H1 (cell line): ENCODE data around the gene MILR1. TPM values are rescaled to one million over a fixed set of nuclear protein-coding genes. Genes with fewer than 3 reads are reported as not detected.
A peak's percentile ranks its signal among the peaks of the same experiment; 100 is the strongest.

Experiments used
- CTCF ChIA-PET: fragments of 300-600 bp; sonication (Branson Sonifier 250); formaldehyde crosslinking; loops from one replicate; lab custom pipeline; 2021; ENCODE audit not compliant: partially characterized antibody; lab: Charles Lee
- POLR2A ChIA-PET: fragments of 300-600 bp; sonication (Branson Sonifier 250); formaldehyde crosslinking; loops from one replicate; lab custom pipeline; 2021; ENCODE audit warnings: inconsistent platforms; ENCODE audit not compliant: partially characterized antibody; lab: Charles Lee
- DNase-seq, 2 experiments: peaks; one replicate each; pipeline versions ENCODE4 v3.0.0 to v3.0.0-alpha.2; 2010 to 2022; ENCODE audit warnings: low spot score in 2 of 2, low read depth in 1 of 2, mixed read lengths in 1 of 2
- FAIRE-seq: peaks from 2 replicates; lab custom pipeline; 2011; peaks lifted over from hg19 to GRCh38; lab: Jason Lieb, UNC
- H2AFZ ChIP-seq: 2 replicates; pipeline ENCODE4 v1.8.1; 2012; ENCODE audit warnings: low read length, inconsistent platforms
- H2AK5ac ChIP-seq: 2 replicates; pipeline ENCODE4 v1.6.1; 2013; ENCODE audit warnings: low read depth, low read length
- H2BK120ac ChIP-seq: replicated peaks from 2 replicates; pipeline ENCODE3; 2013; ENCODE audit warnings: low read depth, low read length, inconsistent platforms
- H2BK12ac ChIP-seq: 2 replicates; pipeline ENCODE4 v1.6.1; 2013; ENCODE audit warnings: low read depth, low read length
- H2BK15ac ChIP-seq: 2 replicates; pipeline ENCODE4 v1.6.1; 2013; ENCODE audit warnings: low read length
- H2BK20ac ChIP-seq: 2 replicates; pipeline ENCODE4 v1.6.1; 2013; ENCODE audit warnings: low read length
- H2BK5ac ChIP-seq: 2 replicates; pipeline ENCODE4 v1.6.1; 2013; ENCODE audit warnings: low read depth, low read length
- H3K14ac ChIP-seq: 2 replicates; pipeline ENCODE4 v1.6.1; 2013; ENCODE audit warnings: inconsistent platforms; ENCODE audit not compliant: insufficient read length
- H3K18ac ChIP-seq: 2 replicates; pipeline ENCODE4 v1.6.1; 2013; ENCODE audit warnings: low read length; ENCODE audit errors: extremely low read depth
- H3K23ac ChIP-seq: 2 replicates; pipeline ENCODE4 v1.6.1; 2013; ENCODE audit warnings: inconsistent platforms; ENCODE audit not compliant: insufficient read length
- H3K23me2 ChIP-seq: 2 replicates; pipeline ENCODE4 v1.6.1; 2013; ENCODE audit warnings: low read depth, low read length
- H3K27ac ChIP-seq: 2 replicates; pipeline ENCODE4 v1.6.1; 2011; ENCODE audit warnings: low read depth, low read length, inconsistent platforms
- H3K27me3 ChIP-seq, 4 experiments: replicated peaks in 1 of 4; 1 replicate in 1 of 4; 2 replicates in 3 of 4; pipeline versions ENCODE4 v1.6.1 to v1.8.1; 2011 to 2013; ENCODE audit warnings: low read length in 3 of 4, mild to moderate bottlenecking in 3 of 4, inconsistent platforms in 2 of 4, mixed read lengths in 2 of 4, moderate library complexity in 1 of 4; ENCODE audit not compliant: control insufficient read depth in 3 of 4, insufficient read depth in 3 of 4; ENCODE audit errors: extremely low read depth in 1 of 4
- H3K36me3 ChIP-seq, 4 experiments: 2 replicates each; pipeline versions ENCODE4 v1.6.1 to v1.8.1; 2011 to 2013; ENCODE audit warnings: mild to moderate bottlenecking in 4 of 4, low read length in 3 of 4, moderate library complexity in 2 of 4, control low read depth in 1 of 4, inconsistent platforms in 1 of 4; ENCODE audit not compliant: insufficient read depth in 4 of 4, control insufficient read depth in 2 of 4
- H3K4ac ChIP-seq: replicated peaks from 2 replicates; pipeline ENCODE3; 2013; ENCODE audit warnings: low read length, low read depth, mixed read lengths, inconsistent platforms; ENCODE audit not compliant: insufficient read length
- H3K4me1 ChIP-seq, 4 experiments: replicated peaks in 1 of 4; 1 replicate in 1 of 4; 2 replicates in 3 of 4; pipeline versions ENCODE4 v1.6.1 to v1.8.1; 2011 to 2013; ENCODE audit warnings: low read length in 3 of 4, inconsistent platforms in 2 of 4, mixed read lengths in 1 of 4; ENCODE audit not compliant: insufficient read depth in 4 of 4, control insufficient read depth in 3 of 4
- H3K4me2 ChIP-seq, 2 experiments: 2 replicates each; pipeline versions ENCODE4 v1.6.1 to v1.8.1; 2011 to 2013; ENCODE audit warnings: low read depth in 2 of 2, low read length in 2 of 2, control low read depth in 1 of 2, inconsistent platforms in 1 of 2, mild to moderate bottlenecking in 1 of 2; ENCODE audit not compliant: insufficient read depth in 1 of 2
- H3K4me3 ChIP-seq, 4 experiments: fragments of 200-600, 300-600 bp in 1 of 4; sonication (generic), shearing (Covaris generic), sonication (Bioruptor Twin) in 1 of 4; 2 replicates each; pipeline versions ENCODE4 v1.5.1 to v1.8.1; 2011 to 2016; ENCODE audit warnings: low read length in 4 of 4, low read depth in 3 of 4, control low read depth in 2 of 4, inconsistent platforms in 2 of 4, mild to moderate bottlenecking in 2 of 4, mixed read lengths in 1 of 4, moderate library complexity in 1 of 4; ENCODE audit not compliant: insufficient read depth in 2 of 4; ENCODE audit errors: extremely low read depth in 1 of 4
- H3K56ac ChIP-seq: replicated peaks from 2 replicates; pipeline ENCODE3; 2013; ENCODE audit warnings: low read depth, mild to moderate bottlenecking, mixed read lengths, low read length, inconsistent platforms; ENCODE audit not compliant: insufficient read length
- H3K79me1 ChIP-seq: 2 replicates; pipeline ENCODE4 v1.6.1; 2013; ENCODE audit warnings: low read depth, low read length, control low read depth
- H3K79me2 ChIP-seq, 2 experiments: 2 replicates each; pipeline versions ENCODE4 v1.6.1 to v1.8.1; 2012 to 2013; ENCODE audit warnings: low read length in 2 of 2, mild to moderate bottlenecking in 2 of 2, inconsistent platforms in 1 of 2; ENCODE audit not compliant: insufficient read depth in 2 of 2, control insufficient read depth in 1 of 2
- H3K9ac ChIP-seq, 4 experiments: replicated peaks in 1 of 4; 1 replicate in 1 of 4; 2 replicates in 3 of 4; pipeline versions ENCODE4 v1.6.1 to v1.8.1; 2011 to 2013; ENCODE audit warnings: low read depth in 3 of 4, low read length in 3 of 4, control low read depth in 2 of 4, mild to moderate bottlenecking in 2 of 4, moderate library complexity in 2 of 4, inconsistent platforms in 1 of 4; ENCODE audit errors: extremely low read depth in 1 of 4
- H3K9me3 ChIP-seq, 2 experiments: 2 replicates each; pipeline versions ENCODE4 v1.6.1 to v1.8.1; 2012 to 2013; ENCODE audit warnings: mild to moderate bottlenecking in 2 of 2, moderate library complexity in 2 of 2, control low read depth in 1 of 2, inconsistent platforms in 1 of 2, low read depth in 1 of 2, low read length in 1 of 2, mixed read lengths in 1 of 2; ENCODE audit not compliant: insufficient read depth in 2 of 2
- H4K20me1 ChIP-seq, 2 experiments: replicated peaks in 1 of 2; 2 replicates each; pipeline versions ENCODE3 to v1.8.1; 2011 to 2013; ENCODE audit warnings: inconsistent platforms in 2 of 2, low read length in 2 of 2, mild to moderate bottlenecking in 1 of 2; ENCODE audit not compliant: insufficient read depth in 2 of 2, control insufficient read depth in 1 of 2
- H4K5ac ChIP-seq: 2 replicates; pipeline ENCODE4 v1.6.1; 2013; ENCODE audit warnings: low read length, low read depth, mixed read lengths, inconsistent platforms; ENCODE audit not compliant: insufficient read length
- H4K8ac ChIP-seq: 2 replicates; pipeline ENCODE4 v1.8.0; 2013; ENCODE audit warnings: mild to moderate bottlenecking, moderate library complexity, low read length, inconsistent platforms; ENCODE audit not compliant: insufficient read depth; ENCODE audit errors: extremely low read depth
- H4K91ac ChIP-seq: replicated peaks from 2 replicates; pipeline ENCODE3; 2013; ENCODE audit warnings: low read length, mixed read lengths, inconsistent platforms; ENCODE audit not compliant: insufficient read length
- CHD2 ChIP-seq: IDR thresholded peaks from 2 replicates; pipeline ENCODE4 v1.6.1; 2012; ENCODE audit warnings: low read length, improper control_type of control experiment
- CREB1 ChIP-seq: IDR thresholded peaks from 2 replicates; pipeline ENCODE4 v1.6.1; 2012; ENCODE audit warnings: inconsistent platforms
- KDM5A ChIP-seq: fragments of 200-600 bp; IDR thresholded peaks from 2 replicates; pipeline ENCODE4 v1.7.1; 2012; ENCODE audit warnings: mild to moderate bottlenecking, low read length, inconsistent platforms, mixed read lengths
- POLR2AphosphoS5 ChIP-seq: IDR thresholded peaks from 2 replicates; pipeline ENCODE4 v1.6.1; 2011; ENCODE audit warnings: low read depth, low read length
- RXRA ChIP-seq: IDR thresholded peaks from 2 replicates; pipeline ENCODE4 v1.6.1; 2011; ENCODE audit warnings: low read depth, mild to moderate bottlenecking, low read length, moderate library complexity; ENCODE audit not compliant: insufficient read depth
- SIX5 ChIP-seq: IDR thresholded peaks from 2 replicates; pipeline ENCODE4 v1.6.1; 2011; ENCODE audit warnings: mild to moderate bottlenecking, low read depth, low read length
- SP1 ChIP-seq: IDR thresholded peaks from 2 replicates; pipeline ENCODE4 v1.6.1; 2011; ENCODE audit warnings: low read depth, low read length
- SP4 ChIP-seq: IDR thresholded peaks from 2 replicates; pipeline ENCODE4 v1.6.1; 2012; ENCODE audit warnings: low read length, inconsistent platforms
- TAF7 ChIP-seq: optimal IDR thresholded peaks from 2 replicates; pipeline ENCODE3; 2011; ENCODE audit warnings: low read depth, mild to moderate bottlenecking, inconsistent platforms, low read length, moderate library complexity, borderline replicate concordance
- YY1 ChIP-seq: IDR thresholded peaks from 2 replicates; pipeline ENCODE4 v1.6.1; 2011; ENCODE audit warnings: low read depth, mild to moderate bottlenecking, low read length
- ZNF274 ChIP-seq: IDR thresholded peaks from 2 replicates; pipeline ENCODE4 v1.7.0; 2012; ENCODE audit warnings: low read length, borderline replicate concordance; ENCODE audit errors: extremely low read depth
- WGBS, 2 experiments: shearing (Covaris generic) in 1 of 2; methylation state at CpG; one replicate each; pipeline versions ENCODE4 v1.1.6 to v1.1.7; 2013 to 2015; ENCODE audit warnings: low lambda C conversion rate in 2 of 2, mixed read lengths in 2 of 2, inconsistent platforms in 1 of 2, low coverage in 1 of 2, missing lambda C conversion rate in 1 of 2; ENCODE audit not compliant: insufficient replicate concordance in 2 of 2, insufficient coverage in 1 of 2, insufficient read length in 1 of 2; ENCODE audit errors: extremely low coverage in 1 of 2, missing lambda C conversion rate in 1 of 2; 5-methylcytosine and 5-hydroxymethylcytosine counted together
- polyA plus RNA-seq, 7 experiments: library from polyadenylated mRNA; depleted of rRNA in 3 of 7; stranded (reverse) in 5 of 7; unstranded in 2 of 7; fragments of >200 nt in 5 of 7; fragments of 200-250 nt in 2 of 7; gene quantifications; 1 replicate in 5 of 7; 2 replicates in 1 of 7; 4 replicates in 1 of 7; pipeline versions ENCODE4 v1.2.1 to v1.2.3, GENCODE V29; 2011 to 2013; ENCODE audit warnings: missing spikeins in 2 of 7, mixed read lengths in 2 of 7
- total RNA-seq: library from RNA; stranded (reverse); fragmentation: NEBNext Ultra II Directional; extraction: Animal tissue kit (Norgen Biotek cat#: 25700); gene quantifications from 2 replicates; pipeline ENCODE4 v1.2.1, GENCODE V29; 2021
- TF ChIP-seq, protein P1 (sequence below): IDR thresholded peaks from 2 replicates; pipeline ENCODE4 v1.6.1; 2012; ENCODE audit warnings: inconsistent platforms

MILR1 gene
- total and polyA plus RNA-seq, 2 of the 8 experiments (the other 6 are each of a cell fraction or from before 2014, with no cell fraction given), result not detected

DNA sequence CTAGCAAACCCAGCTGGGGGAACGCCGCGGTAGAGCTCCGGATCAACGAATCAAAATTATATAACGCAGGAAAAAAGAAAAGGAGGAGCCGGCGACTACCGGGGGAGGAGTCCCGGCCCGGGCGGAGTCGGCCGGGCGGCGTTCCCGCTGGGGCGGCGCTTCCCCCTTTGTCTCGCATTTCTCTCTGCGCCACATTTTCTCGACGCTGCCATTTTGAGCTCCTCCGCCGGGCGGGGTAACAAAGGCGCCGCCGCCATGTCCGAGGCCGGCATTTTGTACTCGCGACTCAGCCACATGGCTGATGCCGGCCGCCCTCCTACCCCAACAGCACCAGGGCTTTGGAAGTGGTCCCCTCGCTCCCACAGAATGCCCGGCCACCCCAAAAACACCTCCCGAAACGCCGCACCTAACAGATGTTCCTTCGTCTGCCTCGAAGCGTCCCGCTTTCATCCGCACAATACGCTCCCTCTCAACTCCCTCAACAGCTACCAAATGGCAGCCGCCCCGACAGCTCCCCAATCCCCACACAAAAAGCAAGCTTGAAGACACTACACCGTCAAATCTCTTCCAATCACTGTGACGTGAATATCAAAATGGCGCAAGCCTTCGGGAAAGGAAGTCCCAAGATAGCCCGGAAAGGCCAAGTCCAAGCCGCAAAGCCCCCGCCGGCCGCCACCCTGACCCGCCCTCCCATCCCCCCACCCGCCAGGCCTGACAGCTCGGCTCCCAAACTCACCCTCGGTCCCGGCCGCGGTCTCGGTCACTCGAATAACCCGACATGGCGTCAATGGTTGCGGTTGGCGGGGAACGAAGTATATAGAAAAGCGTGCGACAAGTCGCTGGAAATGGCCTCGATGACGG lies 56.7 kb downstream of the MILR1 start:
- Histone ChIP-seq H3K18ac (peak overlapping the region; percentile 91), H4K91ac (peak overlapping the region; percentile 97), H3K27ac (peak overlapping the region; percentile 99), H3K4me3 (peak overlapping the region; percentile 95 to 99 (median 98)), H2BK15ac (no peak overlapping the region), H3K4me1 (peaks cover 0 to 15% (median 5%) of the 10 kb centered on the region in 4 experiments; a peak in 6 of 7 replicates), H3K23me2 (peaks cover 4% of the 10 kb centered on the region; the same call in 1 of the 2 replicates), H3K79me2 (peaks cover 34 to 92% of the 10 kb centered on the region in 2 experiments), H3K23ac (no peak overlapping the region), H2BK12ac (peak overlapping the region; percentile 69; the same call in 1 of the 2 replicates), H3K4me2 (peak overlapping the region; percentile 83 to 85), H3K79me1 (no peaks in the 10 kb centered on the region; the same call in 1 of the 2 replicates), H3K14ac (no peak overlapping the region), H4K20me1 (peaks cover 10 to 25% of the 10 kb centered on the region in 2 experiments), H2BK20ac (no peak overlapping the region), H3K9me3 (no peaks in the 10 kb centered on the region), H2AK5ac (peak overlapping the region; percentile 99), H2BK120ac (no peak overlapping the region), H3K27me3 (no peaks in the 10 kb centered on the region), H2BK5ac (peak overlapping the region; percentile 98), H2AFZ (no peak overlapping the region), H4K8ac (peak overlapping the region; percentile 99; the same call in 1 of the 2 replicates), H3K4ac (peak overlapping the region; percentile 95), H3K56ac (peak overlapping the region; percentile 90), H3K36me3 (peaks cover 37 to 67% (median 49%) of the 10 kb centered on the region in 4 experiments), H4K5ac (peak overlapping the region; percentile 80), H3K9ac (peak overlapping the region; percentile 93 to 100 (median 100))
- ChIA-PET POLR2A (interaction anchor here (0.6 to 7.2 kb wide), 73 partner anchors 8 to 732 kb away, joined by 3 to 320 read pairs (median 4); partner anchors contain the start of genes CCDC47, DDX42, GH1 and MILR1), CTCF (interaction anchor here (0.8 to 3.4 kb wide), 5 partner anchors 9 to 85 kb away, joined by 3 to 13 read pairs (median 3); partner anchors contain the start of gene POLG2)
- WGBS, 2 experiments, result 2% methylated on average over 56 of the region's 76 CpGs; no CpG with 5 or more reads in 1 of the 2 experiments
- DNase-seq (peak in 1 of 2 experiments; percentile 74), FAIRE-seq (no peak)
- TF ChIP-seq POLR2AphosphoS5 (peak; percentile 92), KDM5A (0 out of 2 replicates have a peak, but pooled peaks have one; percentile 31), CREB1 (peak; percentile 42), SIX5 (no peak), ZNF274 (no peak), SP4 (no peak), SP1 (peak; percentile 40; the same call in 1 of the 2 replicates), YY1 (peak; percentile 98), CHD2 (no peak), TAF7 (peak; percentile 80), RXRA (no peak)
- TF ChIP-seq, protein P1, sequence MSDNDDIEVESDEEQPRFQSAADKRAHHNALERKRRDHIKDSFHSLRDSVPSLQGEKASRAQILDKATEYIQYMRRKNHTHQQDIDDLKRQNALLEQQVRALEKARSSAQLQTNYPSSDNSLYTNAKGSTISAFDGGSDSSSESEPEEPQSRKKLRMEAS, result peak; percentile 86
